Mammary epithelial cell (primary cell): ENCODE results near the gene KLHL25.

Experiments
- EZH2 ChIP-seq: IDR thresholded peaks from 2 replicates; pipeline ENCODE4 v1.6.1; 2012; ENCODE audit warnings: low read length, inconsistent platforms, borderline replicate concordance
- TF ChIP-seq, protein P1 (sequence below), 2 donors: IDR thresholded peaks in 1 of 2; conservative IDR thresholded peaks in 1 of 2; 2 replicates each; pipeline ENCODE4 v1.5.1; 2011 to 2012; ENCODE audit warnings: inconsistent platforms in 2 of 2, low read length in 2 of 2, mild to moderate bottlenecking in 2 of 2, control low read depth in 1 of 2, low read depth in 1 of 2; ENCODE audit not compliant: insufficient read depth in 1 of 2; ENCODE audit errors: extremely low read depth in 1 of 2

DNA sequence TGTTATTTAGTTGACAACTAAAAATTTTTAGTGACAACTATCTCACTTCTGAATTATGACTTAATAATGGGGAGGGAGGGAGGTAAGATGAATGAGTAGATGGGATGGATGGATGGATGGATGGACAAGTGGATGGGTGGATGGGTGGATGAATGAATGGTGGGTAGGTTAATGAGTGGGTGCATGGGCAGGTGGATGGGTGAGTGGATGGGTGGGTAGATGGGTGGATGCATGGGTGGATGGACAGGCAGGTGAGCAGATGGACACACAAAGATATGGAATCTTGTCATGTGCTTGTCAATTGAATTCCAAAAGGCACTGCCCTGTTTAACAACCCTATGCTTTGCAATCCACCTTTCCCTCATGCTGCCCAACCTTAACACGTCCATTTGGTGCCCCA is 41.5 kb downstream of the KLHL25 start:
- TF ChIP-seq, protein P1, sequence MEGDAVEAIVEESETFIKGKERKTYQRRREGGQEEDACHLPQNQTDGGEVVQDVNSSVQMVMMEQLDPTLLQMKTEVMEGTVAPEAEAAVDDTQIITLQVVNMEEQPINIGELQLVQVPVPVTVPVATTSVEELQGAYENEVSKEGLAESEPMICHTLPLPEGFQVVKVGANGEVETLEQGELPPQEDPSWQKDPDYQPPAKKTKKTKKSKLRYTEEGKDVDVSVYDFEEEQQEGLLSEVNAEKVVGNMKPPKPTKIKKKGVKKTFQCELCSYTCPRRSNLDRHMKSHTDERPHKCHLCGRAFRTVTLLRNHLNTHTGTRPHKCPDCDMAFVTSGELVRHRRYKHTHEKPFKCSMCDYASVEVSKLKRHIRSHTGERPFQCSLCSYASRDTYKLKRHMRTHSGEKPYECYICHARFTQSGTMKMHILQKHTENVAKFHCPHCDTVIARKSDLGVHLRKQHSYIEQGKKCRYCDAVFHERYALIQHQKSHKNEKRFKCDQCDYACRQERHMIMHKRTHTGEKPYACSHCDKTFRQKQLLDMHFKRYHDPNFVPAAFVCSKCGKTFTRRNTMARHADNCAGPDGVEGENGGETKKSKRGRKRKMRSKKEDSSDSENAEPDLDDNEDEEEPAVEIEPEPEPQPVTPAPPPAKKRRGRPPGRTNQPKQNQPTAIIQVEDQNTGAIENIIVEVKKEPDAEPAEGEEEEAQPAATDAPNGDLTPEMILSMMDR (conservative IDR thresholded peaks at IDR 0.05 in 1 of 2, IDR thresholded peaks at IDR 0.05 in 1 of 2; ENCODE audit: extremely low read depth in 1 of 2, insufficient read depth in 1 of 2, low read depth in 1 of 2, low read length in 2 of 2): no peak
- no peak for TF ChIP-seq EZH2
